ENCODE results near the gene S100A6.

The S100A6 gene

GRCh38 chr1:153534226-153534924 lies 1.4 kb downstream of the S100A6 start:
- DNase-seq (ENCODE audit: low read depth, low spot score), result no peak
- CTCF ChIA-PET, result interaction anchor here (0.8 to 14.8 kb wide), 14 partner anchors 9 to 215 kb away, joined by 3 to 333 read pairs (median 22); partner anchors contain the start of genes S100A1, S100A13, S100A16 and S100A2
- POLR2A ChIA-PET, result interaction anchor here (0.7 to 5.5 kb wide), 17 partner anchors 10 to 174 kb away, joined by 3 to 128 read pairs (median 6); partner anchors contain the start of genes CHTOP, S100A13, S100A16 and S100A2
- H3K4me3 ChIP-seq (ENCODE audit: low read depth, low read length), result peak overlapping the region; percentile 99
- TF ChIP-seq CTCF (IDR thresholded peaks at IDR 0.05; ENCODE audit: insufficient read depth, low read length, missing control alignments), result no peak

GRCh38 chr1:153533689-153534201 lies 2.0 kb downstream of the S100A6 start:
- H3K4me3 ChIP-seq (ENCODE audit: low read depth, low read length), result peak overlapping the region; percentile 99
- CTCF ChIA-PET, result interaction anchor here (0.6 to 14.8 kb wide), 28 partner anchors 8 to 182 kb away, joined by 3 to 333 read pairs (median 9); partner anchors contain the start of genes CHTOP, S100A1, S100A13 and S100A14
- DNase-seq (ENCODE audit: low read depth, low spot score), result no peak
- POLR2A ChIA-PET, result interaction anchor here (0.7 to 5.5 kb wide), 14 partner anchors 11 to 173 kb away, joined by 3 to 128 read pairs (median 8); partner anchors contain the start of genes CHTOP, S100A13, S100A16 and S100A2
- no peak for TF ChIP-seq CTCF (IDR thresholded peaks at IDR 0.05; ENCODE audit: insufficient read depth, low read length, missing control alignments)

GRCh38 chr1:153532769-153533599 lies 2.8 kb downstream of the S100A6 start:
- ChIA-PET POLR2A (interaction anchor here (0.5 to 5.5 kb wide), 17 partner anchors 12 to 101 kb away, joined by 3 to 128 read pairs (median 6); partner anchors contain the start of genes CHTOP, S100A13, S100A16 and S100A2), CTCF (interaction anchor here (0.6 to 14.8 kb wide), 38 partner anchors 8 to 460 kb away, joined by 3 to 333 read pairs (median 6); partner anchors contain the start of genes CHTOP, ILF2, RAB13 and S100A1)
- peak overlapping the region; percentile 99 for H3K4me3 ChIP-seq (ENCODE audit: low read depth, low read length)
- no peak for DNase-seq (ENCODE audit: low read depth, low spot score)
- TF ChIP-seq CTCF (IDR thresholded peaks at IDR 0.05; ENCODE audit: insufficient read depth, low read length, missing control alignments), result peak; percentile 99

GRCh38 chr1:153532181-153532580 lies 3.6 kb downstream of the S100A6 start:
- no peak for TF ChIP-seq CTCF (IDR thresholded peaks at IDR 0.05; ENCODE audit: insufficient read depth, low read length, missing control alignments)
- ChIA-PET CTCF (interaction anchor here (0.7 to 14.8 kb wide), 27 partner anchors 7 to 454 kb away, joined by 3 to 333 read pairs (median 10); partner anchors contain the start of genes RAB13, S100A1, S100A13 and S100A16), POLR2A (interaction anchor here (0.7 to 5.5 kb wide), 11 partner anchors 9 to 95 kb away, joined by 3 to 128 read pairs (median 4); partner anchors contain the start of genes S100A13, S100A16, S100A2 and S100A4)
- no peak overlapping the region for H3K4me3 ChIP-seq (ENCODE audit: low read depth, low read length)
- no peak for DNase-seq (ENCODE audit: low read depth, low spot score)

- ChIA-PET CTCF (interaction anchor here (0.7 to 14.8 kb wide), 20 partner anchors 10 to 180 kb away, joined by 3 to 333 read pairs (median 17); partner anchors contain the start of genes S100A1, S100A13, S100A16 and S100A2), POLR2A (interaction anchor here (0.7 to 5.5 kb wide), 9 partner anchors 9 to 95 kb away, joined by 3 to 128 read pairs (median 5); partner anchors contain the start of genes S100A13, S100A16, S100A2 and S100A4)
- H3K4me3 ChIP-seq (ENCODE audit: low read depth, low read length), result no peak overlapping the region
- no peak for DNase-seq (ENCODE audit: low read depth, low spot score)
- no peak for TF ChIP-seq CTCF (IDR thresholded peaks at IDR 0.05; ENCODE audit: insufficient read depth, low read length, missing control alignments)
Observed at GRCh38 chr1:153531638-153532037, 4.2 kb downstream of the S100A6 start.

All from AG04449 (cell line).